ENCODE data around the gene SLC29A3.

GRCh38 chr10:71319800-71320392 is 837 bp downstream of the SLC29A3 start:
- no peak for TF ChIP-seq CTCF (IDR thresholded peaks at IDR 0.05)
- TF ChIP-seq POLR2A (IDR thresholded peaks at IDR 0.05), result no peak
- TF ChIP-seq POLR2AphosphoS5 (IDR thresholded peaks at IDR 0.05), result no peak

Data from breast epithelium (tissue), 3 donors.